ENCODE data around the gene HIP1R. TPM values are rescaled to one million over a fixed set of nuclear protein-coding genes. Genes with fewer than 3 reads are reported as not detected.

HIP1R gene
- polyA plus RNA-seq, 2 donors, result 23.1 to 32.7 TPM

- WGBS, 2 donors, result 35 to 59% methylated on average over 18 of the region's 18 CpGs
- Histone ChIP-seq H3K27ac (ENCODE audit: low read depth in 2 of 2, low read length in 1 of 2) (peak overlapping the region; percentile 83 to 90), H3K4me1 (ENCODE audit: control insufficient read depth in 2 of 2, insufficient read depth in 2 of 2, low read length in 1 of 2) (peaks cover 5 to 16% of the 10 kb centered on the region in 2 donors), H3K9me3 (ENCODE audit: control insufficient read depth in 2 of 2, insufficient read depth in 1 of 2, low read depth in 1 of 2, low read length in 1 of 2) (no peaks in the 10 kb centered on the region), H3K27me3 (ENCODE audit: control insufficient read depth in 1 of 2, insufficient read depth in 2 of 2, low read length in 2 of 2) (no peaks in the 10 kb centered on the region), H3K36me3 (ENCODE audit: control insufficient read depth in 2 of 2, insufficient read depth in 2 of 2, low read length in 1 of 2) (peaks cover 0 to 39% of the 10 kb centered on the region in 2 donors), H3K4me3 (ENCODE audit: low read depth in 1 of 2, low read length in 2 of 2) (no peak overlapping the region)
These were observed 17.3 kb downstream of the HIP1R start for GRCh38 chr12:122852336-122853275.

- Histone ChIP-seq H3K4me1 (ENCODE audit: control insufficient read depth in 2 of 2, insufficient read depth in 2 of 2, low read length in 1 of 2) (peaks cover 4 to 16% of the 10 kb centered on the region in 2 donors), H3K27me3 (ENCODE audit: control insufficient read depth in 1 of 2, insufficient read depth in 2 of 2, low read length in 2 of 2) (no peaks in the 10 kb centered on the region), H3K27ac (ENCODE audit: low read depth in 2 of 2, low read length in 1 of 2) (no peak overlapping the region), H3K4me3 (ENCODE audit: low read depth in 1 of 2, low read length in 2 of 2) (no peak overlapping the region), H3K9me3 (ENCODE audit: control insufficient read depth in 2 of 2, insufficient read depth in 1 of 2, low read depth in 1 of 2, low read length in 1 of 2) (no peaks in the 10 kb centered on the region), H3K36me3 (ENCODE audit: control insufficient read depth in 2 of 2, insufficient read depth in 2 of 2, low read length in 1 of 2) (peaks cover 0 to 38% of the 10 kb centered on the region in 2 donors)
- WGBS, 2 donors, result 79 to 85% methylated on average over 17 of the region's 17 CpGs
These were observed 18.5 kb downstream of the HIP1R start for GRCh38 chr12:122853582-122854245.

- Histone ChIP-seq H3K4me3 (ENCODE audit: low read depth in 1 of 2, low read length in 2 of 2) (no peak overlapping the region), H3K9me3 (ENCODE audit: control insufficient read depth in 2 of 2, insufficient read depth in 1 of 2, low read depth in 1 of 2, low read length in 1 of 2) (no peaks in the 10 kb centered on the region), H3K27ac (ENCODE audit: low read depth in 2 of 2, low read length in 1 of 2) (no peak overlapping the region), H3K36me3 (ENCODE audit: control insufficient read depth in 2 of 2, insufficient read depth in 2 of 2, low read length in 1 of 2) (peaks cover 0 to 38% of the 10 kb centered on the region in 2 donors), H3K4me1 (ENCODE audit: control insufficient read depth in 2 of 2, insufficient read depth in 2 of 2, low read length in 1 of 2) (peaks cover 4 to 16% of the 10 kb centered on the region in 2 donors), H3K27me3 (ENCODE audit: control insufficient read depth in 1 of 2, insufficient read depth in 2 of 2, low read length in 2 of 2) (no peaks in the 10 kb centered on the region)
- WGBS, 2 donors, result 93 to 94% methylated on average over 17 of the region's 17 CpGs
These were observed 19.3 kb downstream of the HIP1R start for GRCh38 chr12:122854554-122854953.

GRCh38 chr12:122855071-122855829 lies 20.0 kb downstream of the HIP1R start:
- Histone ChIP-seq H3K27ac (ENCODE audit: low read depth in 2 of 2, low read length in 1 of 2) (no peak overlapping the region), H3K4me3 (ENCODE audit: low read depth in 1 of 2, low read length in 2 of 2) (no peak overlapping the region), H3K9me3 (ENCODE audit: control insufficient read depth in 2 of 2, insufficient read depth in 1 of 2, low read depth in 1 of 2, low read length in 1 of 2) (no peaks in the 10 kb centered on the region), H3K36me3 (ENCODE audit: control insufficient read depth in 2 of 2, insufficient read depth in 2 of 2, low read length in 1 of 2) (peaks cover 0 to 44% of the 10 kb centered on the region in 2 donors), H3K27me3 (ENCODE audit: control insufficient read depth in 1 of 2, insufficient read depth in 2 of 2, low read length in 2 of 2) (no peaks in the 10 kb centered on the region), H3K4me1 (ENCODE audit: control insufficient read depth in 2 of 2, insufficient read depth in 2 of 2, low read length in 1 of 2) (peaks cover 4 to 16% of the 10 kb centered on the region in 2 donors)
- WGBS, 2 donors, result 91 to 94% methylated on average over 24 of the region's 24 CpGs

- Histone ChIP-seq H3K27ac (ENCODE audit: low read depth in 2 of 2, low read length in 1 of 2) (no peak overlapping the region), H3K27me3 (ENCODE audit: control insufficient read depth in 1 of 2, insufficient read depth in 2 of 2, low read length in 2 of 2) (no peaks in the 10 kb centered on the region), H3K9me3 (ENCODE audit: control insufficient read depth in 2 of 2, insufficient read depth in 1 of 2, low read depth in 1 of 2, low read length in 1 of 2) (no peaks in the 10 kb centered on the region), H3K36me3 (ENCODE audit: control insufficient read depth in 2 of 2, insufficient read depth in 2 of 2, low read length in 1 of 2) (peaks cover 0 to 40% of the 10 kb centered on the region in 2 donors), H3K4me3 (ENCODE audit: low read depth in 1 of 2, low read length in 2 of 2) (no peak overlapping the region), H3K4me1 (ENCODE audit: control insufficient read depth in 2 of 2, insufficient read depth in 2 of 2, low read length in 1 of 2) (peaks cover 6 to 22% of the 10 kb centered on the region in 2 donors)
- 89 to 91% methylated on average over 39 to 40 of the region's 40 CpGs for WGBS, 2 donors
These were observed 20.9 kb downstream of the HIP1R start for GRCh38 chr12:122855928-122856831.

GRCh38 chr12:122856999-122857671 lies 21.9 kb downstream of the HIP1R start:
- H3K9me3 ChIP-seq (ENCODE audit: control insufficient read depth in 2 of 2, insufficient read depth in 1 of 2, low read depth in 1 of 2, low read length in 1 of 2), result no peaks in the 10 kb centered on the region
- no peaks in the 10 kb centered on the region for H3K27me3 ChIP-seq (ENCODE audit: control insufficient read depth in 1 of 2, insufficient read depth in 2 of 2, low read length in 2 of 2)
- no peak overlapping the region for H3K4me3 ChIP-seq (ENCODE audit: low read depth in 1 of 2, low read length in 2 of 2)
- H3K36me3 ChIP-seq (ENCODE audit: control insufficient read depth in 2 of 2, insufficient read depth in 2 of 2, low read length in 1 of 2), result peaks cover 0 to 40% of the 10 kb centered on the region in 2 donors
- peaks cover 4 to 18% of the 10 kb centered on the region in 2 donors for H3K4me1 ChIP-seq (ENCODE audit: control insufficient read depth in 2 of 2, insufficient read depth in 2 of 2, low read length in 1 of 2)
- H3K27ac ChIP-seq (ENCODE audit: low read depth in 2 of 2, low read length in 1 of 2), result no peak overlapping the region
- WGBS, 2 donors, result 86% methylated on average over 24 of the region's 24 CpGs

GRCh38 chr12:122858171-122858570 lies 22.9 kb downstream of the HIP1R start:
- Histone ChIP-seq H3K4me3 (ENCODE audit: low read depth in 1 of 2, low read length in 2 of 2) (no peak overlapping the region), H3K4me1 (ENCODE audit: control insufficient read depth in 2 of 2, insufficient read depth in 2 of 2, low read length in 1 of 2) (peaks cover 4 to 18% of the 10 kb centered on the region in 2 donors), H3K36me3 (ENCODE audit: control insufficient read depth in 2 of 2, insufficient read depth in 2 of 2, low read length in 1 of 2) (peaks cover 0 to 42% of the 10 kb centered on the region in 2 donors), H3K27me3 (ENCODE audit: control insufficient read depth in 1 of 2, insufficient read depth in 2 of 2, low read length in 2 of 2) (no peaks in the 10 kb centered on the region), H3K9me3 (ENCODE audit: control insufficient read depth in 2 of 2, insufficient read depth in 1 of 2, low read depth in 1 of 2, low read length in 1 of 2) (no peaks in the 10 kb centered on the region), H3K27ac (ENCODE audit: low read depth in 2 of 2, low read length in 1 of 2) (no peak overlapping the region)
- 79 to 82% methylated on average over 14 of the region's 14 CpGs for WGBS, 2 donors

- Histone ChIP-seq H3K36me3 (ENCODE audit: control insufficient read depth in 2 of 2, insufficient read depth in 2 of 2, low read length in 1 of 2) (peaks cover 0 to 43% of the 10 kb centered on the region in 2 donors), H3K4me1 (ENCODE audit: control insufficient read depth in 2 of 2, insufficient read depth in 2 of 2, low read length in 1 of 2) (peaks cover 4 to 18% of the 10 kb centered on the region in 2 donors), H3K27me3 (ENCODE audit: control insufficient read depth in 1 of 2, insufficient read depth in 2 of 2, low read length in 2 of 2) (no peaks in the 10 kb centered on the region), H3K4me3 (ENCODE audit: low read depth in 1 of 2, low read length in 2 of 2) (no peak overlapping the region), H3K27ac (ENCODE audit: low read depth in 2 of 2, low read length in 1 of 2) (no peak overlapping the region), H3K9me3 (ENCODE audit: control insufficient read depth in 2 of 2, insufficient read depth in 1 of 2, low read depth in 1 of 2, low read length in 1 of 2) (no peaks in the 10 kb centered on the region)
- WGBS, 2 donors, result 89 to 90% methylated on average over 20 to 22 of the region's 22 CpGs
These were observed 23.5 kb downstream of the HIP1R start for GRCh38 chr12:122858591-122859302.

All from esophagus (tissue), 2 donors.